GM19455 (cell line): ENCODE data around the gene B3GALNT1.

ENCODE experiments used
- ATAC-seq: cut with Tn5 transposase; IDR thresholded peaks from one replicate; pipeline ENCODE4 v1.9.1; 2021; ENCODE audit not compliant: unreplicated experiment

B3GALNT1 gene, protein sequence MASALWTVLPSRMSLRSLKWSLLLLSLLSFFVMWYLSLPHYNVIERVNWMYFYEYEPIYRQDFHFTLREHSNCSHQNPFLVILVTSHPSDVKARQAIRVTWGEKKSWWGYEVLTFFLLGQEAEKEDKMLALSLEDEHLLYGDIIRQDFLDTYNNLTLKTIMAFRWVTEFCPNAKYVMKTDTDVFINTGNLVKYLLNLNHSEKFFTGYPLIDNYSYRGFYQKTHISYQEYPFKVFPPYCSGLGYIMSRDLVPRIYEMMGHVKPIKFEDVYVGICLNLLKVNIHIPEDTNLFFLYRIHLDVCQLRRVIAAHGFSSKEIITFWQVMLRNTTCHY

GRCh38 chr3:161104561-161105551 is at the start of gene B3GALNT1:
Gene B3GALNT1, minus strand, starts transcription at chr3:161105349. Its CDS starts 18,595 bp downstream, at chr3:161086754.
- peak; percentile 78 for ATAC-seq

- no peak for ATAC-seq
Observed at GRCh38 chr3:161153480-161153879, 48.3 kb upstream of the B3GALNT1 start.

GRCh38 chr3:161150001-161150525 is 44.9 kb upstream of the B3GALNT1 start:
- ATAC-seq = no peak

DNA sequence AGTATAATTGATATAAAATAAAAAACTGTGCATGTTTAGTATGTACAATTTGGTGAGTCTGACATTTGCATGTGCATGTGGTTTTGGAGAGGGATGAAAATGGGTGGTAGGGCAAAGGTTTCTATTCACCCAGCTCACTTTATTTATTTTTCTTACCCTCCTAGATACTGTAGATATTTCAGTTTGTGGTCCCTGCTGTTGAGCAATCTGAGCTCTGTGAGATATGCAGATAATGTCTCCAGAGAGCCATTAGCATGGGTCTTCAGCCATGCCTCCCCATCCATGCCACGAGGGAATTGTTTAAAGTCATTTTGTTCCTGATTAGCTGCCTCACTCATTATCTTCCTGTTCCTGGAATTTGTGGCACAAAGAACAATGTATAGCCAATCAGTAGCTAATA is 44.4 kb upstream of the B3GALNT1 start:
- ATAC-seq = no peak

GRCh38 chr3:161148832-161149475 is 43.8 kb upstream of the B3GALNT1 start:
- ATAC-seq = no peak

GRCh38 chr3:161142486-161142885 is 37.3 kb upstream of the B3GALNT1 start:
- no peak for ATAC-seq

DNA sequence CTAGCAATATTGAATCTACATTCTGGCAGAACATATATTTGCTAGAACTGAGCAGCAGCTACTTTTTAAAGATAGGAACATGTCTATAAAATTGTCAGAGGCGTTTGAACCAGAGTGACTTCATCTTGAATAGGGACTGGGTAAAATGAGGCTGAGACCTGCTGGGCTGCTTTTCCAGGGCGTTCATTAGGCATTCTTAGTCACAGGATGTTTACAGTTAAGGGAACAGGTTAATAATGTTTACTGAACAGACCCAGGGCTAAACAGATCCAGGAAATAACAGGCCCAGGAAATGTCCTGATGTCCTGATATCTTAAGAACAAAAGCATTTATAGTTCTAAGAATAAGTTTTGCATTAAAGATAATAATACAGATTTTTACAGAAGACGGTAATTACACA is 34.5 kb upstream of the B3GALNT1 start:
- ATAC-seq = no peak

GRCh38 chr3:161137260-161137659 is 32.1 kb upstream of the B3GALNT1 start:
- ATAC-seq = no peak

- ATAC-seq = no peak
Observed at GRCh38 chr3:161132391-161132790, 27.2 kb upstream of the B3GALNT1 start.

- no peak for ATAC-seq
Observed at GRCh38 chr3:161126495-161126894, 21.3 kb upstream of the B3GALNT1 start.

DNA sequence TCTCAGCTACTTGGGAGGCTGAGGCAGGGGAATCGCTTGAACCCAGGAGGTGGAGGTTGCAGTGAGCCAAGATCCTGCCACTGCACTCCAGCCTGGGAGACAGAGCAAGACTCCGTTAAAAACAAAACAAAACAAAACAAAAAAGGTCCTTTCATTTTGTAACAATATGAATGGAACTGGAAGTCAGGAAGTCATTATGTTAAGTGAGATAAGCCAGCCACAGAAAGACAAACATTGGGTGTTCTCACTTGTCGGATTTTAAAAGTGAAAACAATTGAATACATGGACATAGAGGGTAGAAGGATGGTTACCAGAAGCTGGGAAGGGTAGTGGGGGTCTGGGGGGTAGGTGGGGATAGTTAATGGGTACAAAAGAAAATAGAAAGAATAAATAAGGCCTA is 12.5 kb upstream of the B3GALNT1 start:
- ATAC-seq = no peak

DNA sequence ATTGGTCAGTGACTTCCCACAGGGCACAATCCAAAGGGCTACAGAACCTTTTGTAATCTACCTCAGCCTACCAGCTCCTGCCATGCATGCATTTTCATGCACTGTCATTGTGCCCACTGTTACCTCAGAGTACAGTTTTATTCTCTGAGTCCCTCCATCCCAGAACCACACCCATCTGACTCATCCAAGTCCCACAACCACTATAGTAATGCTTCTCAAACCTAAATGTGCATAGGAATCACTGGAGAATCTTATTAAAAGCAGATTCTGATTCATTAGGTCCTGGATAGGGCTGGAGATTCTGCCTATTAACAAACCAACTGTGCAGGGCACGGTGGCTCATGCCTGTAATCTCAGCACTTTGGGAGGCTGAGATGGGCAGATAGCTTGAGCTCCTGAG is 3.7 kb upstream of the B3GALNT1 start:
- no peak for ATAC-seq

DNA sequence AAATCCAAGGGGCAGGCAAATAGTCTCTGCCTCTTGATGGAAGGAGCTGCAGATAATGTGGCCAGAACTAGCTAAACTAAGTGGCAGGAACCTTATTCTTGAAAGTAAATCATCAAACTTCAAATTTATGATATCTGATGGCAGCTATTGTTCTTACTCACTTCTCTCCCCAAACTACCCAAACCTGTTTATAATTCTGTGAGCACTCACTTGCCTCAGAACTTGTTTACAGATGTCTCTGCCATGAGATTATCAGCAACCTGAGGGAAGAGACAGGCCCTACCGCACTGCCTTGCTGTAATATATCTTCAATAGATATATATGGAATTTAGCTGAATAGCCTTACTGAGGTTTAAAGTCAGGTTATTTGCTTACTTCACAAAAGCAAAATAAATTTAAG is 2.2 kb upstream of the B3GALNT1 start:
- ATAC-seq = no peak

DNA sequence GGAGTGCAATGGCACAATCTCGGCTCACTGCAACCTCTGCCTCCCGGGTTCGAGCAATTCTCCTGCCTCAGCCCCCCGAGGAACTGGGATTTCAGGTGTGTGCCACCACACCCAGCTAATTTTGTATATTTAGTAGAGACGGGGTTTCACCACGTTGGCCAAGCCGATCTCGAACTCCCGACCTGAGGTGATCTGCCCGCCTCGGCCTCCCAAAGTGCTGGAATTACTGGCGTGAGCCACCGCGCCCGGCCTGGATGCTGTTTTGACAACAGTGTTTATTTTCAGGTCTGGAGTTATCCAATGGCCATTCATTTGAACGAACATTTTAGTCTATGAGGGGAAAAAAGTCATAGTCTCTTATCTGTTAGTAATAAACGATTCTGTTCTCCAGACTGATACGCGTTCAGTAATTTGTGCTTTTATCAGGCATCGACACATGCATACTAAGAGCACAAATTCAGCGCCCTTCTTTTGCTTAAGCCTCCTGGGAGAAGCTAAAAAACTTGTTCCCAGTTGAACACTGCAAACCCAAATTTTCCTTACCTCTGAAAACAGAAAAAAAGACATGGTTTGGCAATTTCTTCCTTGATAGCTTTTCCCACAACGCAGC is 1.3 kb downstream of the B3GALNT1 start:
- no peak for ATAC-seq

DNA sequence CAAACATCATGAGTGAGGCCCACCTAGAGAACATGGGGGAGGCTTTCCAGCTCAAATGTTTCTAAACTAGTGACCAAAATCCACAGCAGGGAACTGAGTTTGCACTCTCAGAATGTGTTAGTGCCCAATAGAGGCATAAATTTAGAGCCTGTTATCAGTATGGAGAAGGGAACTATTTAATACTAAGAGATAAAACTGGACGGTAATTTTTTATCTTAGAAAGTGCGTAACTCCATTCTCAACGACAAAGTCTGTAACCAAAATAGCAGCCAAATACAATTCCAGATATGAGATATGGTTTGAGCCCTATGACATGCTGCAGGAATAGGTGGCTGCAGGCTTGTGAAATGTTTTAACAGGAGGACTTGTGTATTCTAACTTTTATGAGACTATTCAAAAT is 3.5 kb downstream of the B3GALNT1 start:
- ATAC-seq = no peak

GRCh38 chr3:161100994-161101393 is 4.2 kb downstream of the B3GALNT1 start:
- no peak for ATAC-seq

DNA sequence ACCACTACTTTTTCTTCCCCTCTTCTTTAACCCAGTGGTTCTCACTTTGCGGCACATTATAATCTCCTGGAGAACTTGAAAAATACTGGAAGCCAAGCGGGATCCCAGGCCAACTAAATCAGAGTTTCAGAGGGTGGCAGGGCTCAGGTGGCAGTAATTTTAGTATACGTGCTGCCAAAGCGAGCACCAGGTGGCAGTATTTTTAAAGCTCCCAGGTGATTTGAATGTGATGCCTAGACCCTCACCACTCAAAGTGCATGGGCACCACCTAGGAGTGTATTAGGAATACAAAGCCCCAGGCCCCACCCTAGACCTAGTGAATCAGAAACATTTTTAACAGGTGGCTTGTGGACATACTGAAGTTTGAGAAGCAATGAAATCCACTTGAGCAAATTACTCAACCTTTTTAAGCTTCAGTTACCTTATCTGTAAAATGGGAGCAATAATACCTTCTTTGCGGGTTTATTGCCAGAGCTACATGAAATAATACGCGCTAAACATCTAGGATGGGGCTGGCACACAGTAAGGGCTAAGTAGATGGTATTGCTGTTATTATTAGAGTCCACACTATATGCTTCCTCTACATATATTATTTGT is 8.3 kb downstream of the B3GALNT1 start:
- ATAC-seq = no peak

DNA sequence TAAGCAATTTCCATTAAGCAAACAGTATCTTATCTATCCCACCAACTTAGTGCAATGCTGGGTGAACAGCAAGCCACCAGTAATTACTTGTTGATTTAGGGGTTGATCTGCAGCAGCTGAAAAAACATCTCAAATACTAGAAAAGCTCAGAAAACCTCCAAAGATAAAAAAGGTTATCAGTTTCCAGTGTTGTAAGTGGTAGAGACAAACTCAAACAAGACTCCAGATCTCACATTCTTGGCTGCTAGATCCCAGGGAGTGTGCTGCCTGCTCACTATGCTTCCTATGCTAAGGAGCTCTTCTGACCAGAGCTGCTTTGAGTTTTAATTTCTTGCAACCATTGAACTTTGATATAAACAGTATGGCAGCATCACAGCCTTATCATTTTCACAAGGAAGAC is 11.3 kb downstream of the B3GALNT1 start:
- ATAC-seq = no peak

- no peak for ATAC-seq
Observed at GRCh38 chr3:161084277-161084676, 20.9 kb downstream of the B3GALNT1 start.

- no peak for ATAC-seq
Observed at GRCh38 chr3:161083131-161083530, 22.0 kb downstream of the B3GALNT1 start.
